Measurements from ENCODE around the gene SHISA8. TPM values are rescaled to one million over a fixed set of nuclear protein-coding genes. Genes with fewer than 3 reads are reported as not detected.

SHISA8 gene
- total RNA-seq, 2 donors from 2014 or later, result not detected

GRCh38 chr22:41904450-41905410 is 10.1 kb downstream of the SHISA8 start:
- Histone ChIP-seq H3K36me3 (replicated peaks in 1 of 2; ENCODE audit: insufficient read depth in 1 of 2, low read depth in 2 of 2) (peaks cover 13 to 22% of the 10 kb centered on the region in 2 donors), H3K4me1 (peaks cover 11% of the 10 kb centered on the region), H3K27ac (no peak overlapping the region), H3K4me3 (no peak overlapping the region), H3K27me3 (no peaks in the 10 kb centered on the region), H3K9me3 (no peaks in the 10 kb centered on the region)
- intact Hi-C loops (cut with DNase I), result no loop called here
- no peak for DNase-seq
- no peak for ATAC-seq
- TF ChIP-seq CTCF (IDR thresholded peaks at IDR 0.05), result no peak
- TF ChIP-seq POLR2A (IDR thresholded peaks at IDR 0.05), result no peak
- 92 to 96% methylated on average over 8 to 21 of the region's 24 CpGs for WGBS, 2 donors

DNA sequence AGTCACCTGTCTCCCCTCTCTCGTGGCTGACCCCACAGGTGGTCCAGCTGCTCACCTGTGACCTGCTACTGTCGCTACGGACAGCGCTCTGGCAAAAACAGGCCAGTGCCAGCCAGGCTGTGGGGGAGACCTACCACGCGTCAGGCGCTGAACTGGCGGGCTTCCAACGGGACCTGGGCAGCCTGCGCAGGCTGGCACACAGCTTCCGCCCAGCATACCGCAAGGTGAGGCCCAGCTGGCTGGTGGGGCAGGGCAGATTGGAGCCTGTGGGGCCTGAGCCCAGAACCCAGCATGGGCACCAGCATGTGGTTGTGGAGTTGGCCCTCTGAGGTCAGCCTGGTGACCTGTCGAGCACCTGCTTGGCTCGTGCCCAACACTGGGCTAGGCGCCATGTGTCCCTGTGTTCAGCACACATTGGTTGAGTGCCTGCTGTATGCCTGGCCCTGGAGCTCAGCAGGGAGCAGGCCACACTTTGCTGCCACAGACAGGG is 11.9 kb downstream of the SHISA8 start:
- DNase-seq, result peak; percentile 22 to 69 (median 48)
- no peak overlapping the region for H3K4me3 ChIP-seq
- no peak for ATAC-seq
- 82% methylated on average over 15 of the region's 15 CpGs; no CpG with 5 or more reads in 1 of the 2 donors for WGBS, 2 donors
- no peaks in the 10 kb centered on the region for H3K27me3 ChIP-seq
- H3K36me3 ChIP-seq (replicated peaks in 1 of 2; ENCODE audit: insufficient read depth in 1 of 2, low read depth in 2 of 2), result peaks cover 24 to 33% of the 10 kb centered on the region in 2 donors
- peaks cover 2% of the 10 kb centered on the region for H3K4me1 ChIP-seq
- intact Hi-C loops (cut with DNase I), result no loop called here
- no peaks in the 10 kb centered on the region for H3K9me3 ChIP-seq
- H3K27ac ChIP-seq, result no peak overlapping the region
- TF ChIP-seq CTCF (IDR thresholded peaks at IDR 0.05), result no peak
- TF ChIP-seq POLR2A (IDR thresholded peaks at IDR 0.05), result no peak

GRCh38 chr22:41902016-41902415 is 12.9 kb downstream of the SHISA8 start:
- no peak overlapping the region for H3K27ac ChIP-seq
- DNase-seq, result no peak
- no peak for TF ChIP-seq CTCF (IDR thresholded peaks at IDR 0.05)
- TF ChIP-seq POLR2A (IDR thresholded peaks at IDR 0.05), result no peak

DNA sequence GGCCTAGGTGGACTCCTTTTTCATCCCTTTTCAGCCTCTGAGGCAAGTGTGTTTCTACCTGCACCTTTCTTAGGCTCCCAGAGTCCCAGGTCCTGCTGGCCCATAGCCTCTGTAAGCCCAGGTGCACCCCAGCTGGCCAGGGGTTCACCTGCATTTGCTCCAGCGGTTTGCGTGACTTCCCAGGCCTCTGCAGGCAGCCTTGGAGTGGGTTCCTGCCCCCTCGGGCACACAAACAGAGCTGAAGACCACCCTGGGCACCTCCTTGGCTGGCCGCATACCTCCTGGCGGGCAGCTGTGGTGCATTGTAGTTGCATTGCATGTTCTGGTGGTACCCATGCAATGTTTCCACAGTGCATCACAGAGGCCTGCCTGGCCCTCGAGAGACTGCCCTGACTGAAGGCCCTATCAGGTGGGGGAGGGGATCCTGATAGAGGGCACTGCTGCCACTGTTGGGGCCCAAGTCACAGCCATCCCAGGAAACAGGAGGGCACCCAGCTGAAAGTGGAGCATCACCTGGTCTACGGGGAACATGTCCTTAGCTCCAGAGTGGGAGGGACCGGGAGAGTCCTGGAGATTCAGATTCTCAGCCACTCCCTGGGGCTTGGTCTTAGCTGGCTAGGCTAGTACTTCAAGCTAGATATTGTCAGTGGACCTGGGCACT is 14.1 kb downstream of the SHISA8 start:
- 94 to 100% methylated on average over 3 to 8 of the region's 8 CpGs for WGBS, 2 donors
- ATAC-seq, result no peak

More at GRCh38 chr22:41902016-41902415, 12.9 kb downstream of the SHISA8 start:
- Histone ChIP-seq H3K27me3 (no peaks in the 10 kb centered on the region), H3K4me1 (no peaks in the 10 kb centered on the region), H3K9me3 (no peaks in the 10 kb centered on the region), H3K36me3 (replicated peaks in 1 of 2; ENCODE audit: insufficient read depth in 1 of 2, low read depth in 2 of 2) (peaks cover 24 to 37% of the 10 kb centered on the region in 2 donors), H3K4me3 (no peak overlapping the region)
- no peak for ATAC-seq
- intact Hi-C loops (cut with DNase I), result no loop called here
- 93 to 97% methylated on average over 3 to 7 of the region's 7 CpGs for WGBS, 2 donors

More for the DNA sequence above, 14.1 kb downstream of the SHISA8 start:
- no peaks in the 10 kb centered on the region for H3K27me3 ChIP-seq
- no peaks in the 10 kb centered on the region for H3K9me3 ChIP-seq
- intact Hi-C loops (cut with DNase I), result no loop called here
- H3K4me1 ChIP-seq, result no peaks in the 10 kb centered on the region
- no peak overlapping the region for H3K27ac ChIP-seq
- TF ChIP-seq CTCF (IDR thresholded peaks at IDR 0.05) (no peak), POLR2A (IDR thresholded peaks at IDR 0.05) (no peak)
- DNase-seq, result no peak
- peaks cover 24 to 41% of the 10 kb centered on the region in 2 donors for H3K36me3 ChIP-seq (replicated peaks in 1 of 2; ENCODE audit: insufficient read depth in 1 of 2, low read depth in 2 of 2)
- H3K4me3 ChIP-seq, result no peak overlapping the region
